GM19328 (cell line): ENCODE data around the gene SLC5A6.
A peak's percentile ranks its signal among the peaks of the same experiment; 100 is the strongest.

ENCODE experiments used
- ATAC-seq: cut with Tn5 transposase; IDR thresholded peaks from one replicate; pipeline ENCODE4 v1.9.1; 2021; ENCODE audit warnings: mild to moderate bottlenecking, moderate library complexity; ENCODE audit not compliant: unreplicated experiment

SLC5A6 gene

DNA sequence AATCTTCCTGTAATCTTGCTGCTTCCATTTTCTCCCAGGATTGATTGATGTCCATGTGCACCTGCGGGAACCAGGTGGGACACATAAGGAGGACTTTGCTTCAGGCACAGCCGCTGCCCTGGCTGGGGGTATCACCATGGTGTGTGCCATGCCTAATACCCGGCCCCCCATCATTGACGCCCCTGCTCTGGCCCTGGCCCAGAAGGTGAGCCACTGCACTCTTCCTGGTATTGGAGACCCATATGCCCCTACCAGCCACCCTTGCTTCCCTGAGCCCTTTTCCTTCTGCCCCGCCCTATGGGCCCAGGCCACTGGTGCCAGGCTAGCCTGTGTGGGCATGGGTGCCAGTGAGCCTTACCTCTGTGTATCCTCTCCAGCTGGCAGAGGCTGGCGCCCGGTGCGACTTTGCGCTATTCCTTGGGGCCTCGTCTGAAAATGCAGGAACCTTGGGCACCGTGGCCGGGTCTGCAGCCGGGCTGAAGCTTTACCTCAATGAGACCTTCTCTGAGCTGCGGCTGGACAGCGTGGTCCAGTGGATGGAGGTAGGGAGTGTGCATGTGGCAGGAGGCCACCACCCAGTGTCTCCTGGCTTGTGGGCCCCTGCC, 25.4 kb upstream of the SLC5A6 start:
- ATAC-seq = no peak

DNA sequence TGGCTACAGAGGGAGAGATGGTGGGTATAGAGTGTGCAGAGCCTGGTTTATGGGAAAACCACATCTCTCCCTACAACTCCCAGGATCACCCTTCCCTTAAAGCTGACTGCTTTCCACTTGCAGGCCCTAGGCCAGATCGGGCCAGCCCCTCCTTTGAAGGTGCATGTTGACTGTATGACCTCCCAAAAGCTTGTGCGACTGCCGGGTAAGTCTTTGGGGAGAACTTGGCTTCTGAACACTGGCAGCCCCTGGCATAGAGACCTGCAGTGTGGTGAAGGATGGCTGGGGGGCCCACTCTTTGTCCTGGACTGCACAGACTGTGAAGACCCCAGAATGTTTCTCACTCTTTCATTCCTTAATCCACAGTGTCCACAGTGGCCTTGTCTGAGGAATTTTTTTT, 24.6 kb upstream of the SLC5A6 start:
- ATAC-seq = no peak

GRCh38 chr2:27236136-27236535, 24.1 kb upstream of the SLC5A6 start:
- no peak for ATAC-seq

- ATAC-seq = no peak
These were observed 21.3 kb upstream of the SLC5A6 start for GRCh38 chr2:27233341-27233740.

DNA sequence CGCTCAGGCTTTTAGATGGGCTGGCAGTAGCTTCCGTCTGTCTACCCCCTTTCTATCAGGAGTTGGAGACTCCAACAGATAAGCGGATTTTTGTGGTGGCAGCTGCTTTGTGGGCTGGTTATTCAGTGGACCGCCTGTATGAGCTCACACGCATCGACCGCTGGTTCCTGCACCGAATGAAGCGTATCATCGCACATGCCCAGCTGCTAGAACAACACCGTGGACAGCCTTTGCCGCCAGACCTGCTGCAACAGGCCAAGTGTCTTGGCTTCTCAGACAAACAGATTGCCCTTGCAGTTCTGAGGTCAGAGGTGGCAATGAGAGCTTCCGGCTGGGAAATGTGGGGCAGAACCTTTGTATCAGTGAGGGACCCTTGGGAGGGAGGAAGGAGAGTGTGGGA, 19.9 kb upstream of the SLC5A6 start:
- ATAC-seq = no peak

DNA sequence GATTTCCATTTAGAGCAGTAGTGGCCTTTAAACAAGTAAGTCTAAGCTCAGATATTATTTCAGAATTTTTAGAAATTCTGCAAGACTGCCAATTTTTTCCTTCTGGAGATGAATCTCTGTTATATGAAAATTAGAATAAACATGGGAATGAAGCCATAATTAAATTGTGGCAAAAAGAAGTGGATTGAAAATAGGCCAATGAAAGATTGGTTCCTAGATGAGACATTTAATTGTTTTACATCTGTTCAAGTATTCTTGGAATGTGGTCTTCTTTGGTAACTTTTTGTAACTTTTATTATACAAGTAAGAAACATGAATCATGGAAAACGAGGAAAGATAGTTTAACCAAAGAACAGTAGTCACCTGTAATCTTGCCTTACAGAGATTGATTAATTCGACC, 15.4 kb upstream of the SLC5A6 start:
- no peak for ATAC-seq

DNA sequence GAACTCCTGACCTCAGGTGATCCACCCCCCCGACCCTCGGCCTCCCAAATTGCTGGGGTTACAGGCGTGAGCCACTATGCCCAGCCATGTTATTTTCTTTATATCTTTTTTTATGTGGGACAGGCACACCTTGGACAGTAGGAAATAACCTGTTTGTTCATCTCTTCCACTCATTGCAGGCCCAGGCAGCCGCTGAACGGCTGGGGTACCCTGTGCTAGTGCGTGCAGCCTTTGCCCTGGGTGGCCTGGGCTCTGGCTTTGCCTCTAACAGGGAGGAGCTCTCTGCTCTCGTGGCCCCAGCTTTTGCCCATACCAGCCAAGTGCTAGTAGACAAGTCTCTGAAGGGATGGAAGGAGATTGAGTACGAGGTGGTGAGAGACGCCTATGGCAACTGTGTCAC, 13.5 kb upstream of the SLC5A6 start:
- ATAC-seq = no peak

DNA sequence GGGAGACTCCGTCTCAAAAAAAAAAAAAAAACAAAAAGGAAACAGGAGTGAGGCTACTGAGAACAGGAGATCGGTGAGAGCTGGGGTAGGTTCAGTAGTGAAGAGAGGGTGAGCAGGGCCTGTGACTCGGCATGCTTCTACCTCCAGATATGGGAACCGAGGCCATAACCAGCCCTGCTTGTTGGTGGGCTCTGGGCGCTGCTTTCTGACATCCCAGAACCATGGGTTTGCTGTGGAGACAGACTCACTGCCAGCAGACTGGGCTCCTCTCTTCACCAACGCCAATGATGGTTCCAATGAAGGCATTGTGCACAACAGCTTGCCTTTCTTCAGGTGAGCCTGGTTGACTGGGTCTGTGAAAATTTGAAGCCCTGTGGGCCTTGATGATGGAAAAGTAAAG, 11.3 kb upstream of the SLC5A6 start:
- no peak for ATAC-seq

GRCh38 chr2:27222407-27222806, 10.3 kb upstream of the SLC5A6 start:
- no peak for ATAC-seq

DNA sequence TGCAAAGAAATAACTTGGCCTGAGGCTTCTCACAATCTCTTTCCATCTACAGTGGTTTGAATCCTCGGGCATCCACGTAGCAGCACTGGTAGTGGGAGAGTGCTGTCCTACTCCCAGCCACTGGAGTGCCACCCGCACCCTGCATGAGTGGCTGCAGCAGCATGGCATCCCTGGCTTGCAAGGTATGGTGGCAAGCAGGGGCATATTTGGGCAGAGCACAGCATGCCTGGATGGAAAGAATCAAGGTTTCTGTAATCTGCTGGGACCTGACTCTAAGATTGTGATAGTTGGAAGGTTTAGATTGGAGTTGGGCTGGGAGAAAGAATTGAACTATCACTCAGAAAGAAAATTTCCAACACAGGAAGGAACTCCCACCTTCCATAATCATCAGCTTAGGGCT, 9.1 kb upstream of the SLC5A6 start:
- no peak for ATAC-seq

GRCh38 chr2:27220091-27220490, 8.0 kb upstream of the SLC5A6 start:
- no peak for ATAC-seq

DNA sequence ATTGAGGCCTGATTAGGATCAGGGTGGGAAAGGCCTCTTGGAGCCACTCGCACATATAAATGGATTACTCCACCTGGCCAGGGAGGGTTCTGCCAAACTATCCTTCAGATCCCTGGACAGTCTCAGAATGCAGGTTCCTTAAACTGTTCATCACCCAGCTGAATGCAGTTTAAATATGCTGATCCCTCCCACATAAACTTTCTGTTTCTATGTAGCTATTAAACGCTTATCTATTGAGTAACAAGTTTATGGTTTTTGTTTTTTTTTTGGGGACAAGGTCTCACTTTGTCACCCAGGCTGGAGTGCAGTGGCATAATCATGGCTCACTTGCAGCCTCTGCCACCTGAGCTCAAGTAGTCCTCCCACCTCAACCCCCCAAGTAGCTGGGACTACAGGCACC, 7.0 kb upstream of the SLC5A6 start:
- ATAC-seq = no peak

GRCh38 chr2:27218614-27219013, 6.5 kb upstream of the SLC5A6 start:
- ATAC-seq = no peak

- ATAC-seq = peak; percentile 71
These were observed 5.4 kb upstream of the SLC5A6 start, which contains the start of gene CAD for GRCh38 chr2:27217173-27218121. TSS of gene CAD (plus strand) at chr2:27217369. CDS start at chr2:27217552, 183 bp downstream.

GRCh38 chr2:27216416-27217137, 4.5 kb upstream of the SLC5A6 start:
- ATAC-seq = no peak

GRCh38 chr2:27214941-27215340, 2.9 kb upstream of the SLC5A6 start:
- ATAC-seq = no peak

DNA sequence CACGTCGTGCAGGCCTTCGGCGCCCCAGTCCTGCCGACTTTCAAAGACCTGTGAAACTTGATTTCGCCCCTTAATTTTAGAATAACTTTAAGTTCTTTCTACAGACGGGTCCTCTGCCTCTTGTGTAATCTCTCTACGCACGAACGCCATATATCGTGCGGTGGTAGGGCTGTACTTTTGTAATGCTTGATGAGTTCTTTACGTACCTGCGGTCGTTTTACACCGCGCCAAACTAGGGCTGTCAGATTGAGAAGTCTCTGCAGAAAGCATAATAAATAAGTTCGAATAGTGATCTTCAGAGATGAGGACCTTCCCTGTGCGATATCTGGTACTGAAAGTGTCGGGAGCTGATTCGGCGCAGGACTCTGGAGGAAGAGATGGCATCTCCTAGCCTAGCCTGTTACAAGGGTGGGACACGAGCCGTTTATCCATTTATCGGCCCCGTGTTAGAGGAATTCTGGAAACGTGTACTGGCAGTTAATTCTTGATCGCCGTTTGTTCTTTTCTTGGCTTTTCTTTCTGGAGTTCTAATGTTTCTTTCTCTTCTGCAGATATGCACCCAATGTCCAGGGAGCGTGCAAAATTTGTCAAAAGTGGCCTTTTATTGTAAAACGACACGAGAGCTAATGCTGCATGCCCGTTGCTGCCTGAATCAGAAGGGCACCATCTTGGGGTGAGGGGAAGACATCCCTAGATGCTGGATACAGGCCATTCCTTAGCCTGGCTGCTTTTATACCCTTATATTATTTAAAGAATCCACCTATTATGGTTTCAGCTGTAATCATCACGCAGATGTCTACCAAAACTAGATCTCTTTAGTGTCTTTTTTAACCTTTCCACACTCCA, 781 bp upstream of the SLC5A6 start:
- no peak for ATAC-seq

GRCh38 chr2:27211241-27211942, 676 bp downstream of the SLC5A6 start:
- ATAC-seq = no peak

- no peak for ATAC-seq
These were observed 2.3 kb downstream of the SLC5A6 start for GRCh38 chr2:27209621-27210401.
